Thyroid gland (tissue), 4 donors: ENCODE data around the gene IKZF5. TPM values are rescaled to one million over a fixed set of nuclear protein-coding genes. Genes with fewer than 3 reads are reported as not detected.

Experiments
- DNase-seq, 2 donors: peaks; one replicate each; pipeline ENCODE4 v3.0.0-alpha.2; 2019
- H3K27ac ChIP-seq, 3 donors: fragments of 200-600 bp; sonication (generic); 1 replicate in 2 of 3; 2 replicates in 1 of 3; pipeline ENCODE4 v1.5.1; 2016 to 2019; ENCODE audit warnings: mild to moderate bottlenecking in 1 of 3, moderate library complexity in 1 of 3
- H3K27me3 ChIP-seq: fragments of 200-600 bp; sonication (generic); one replicate; pipeline ENCODE4 v1.5.1; 2019
- H3K36me3 ChIP-seq, 2 donors: fragments of 200-600 bp; sonication (generic); one replicate each; pipeline ENCODE4 v1.5.1; 2016 to 2019
- H3K4me1 ChIP-seq, 2 donors: fragments of 200-600 bp; sonication (generic); one replicate each; pipeline ENCODE4 v1.5.1; 2017 to 2019
- H3K4me3 ChIP-seq, 3 donors: fragments of 200-600 bp; sonication (generic); replicated peaks in 1 of 3; 1 replicate in 2 of 3; 2 replicates in 1 of 3; pipeline ENCODE4 v1.5.1; 2016; ENCODE audit warnings: mild to moderate bottlenecking in 1 of 3
- H3K9me3 ChIP-seq: fragments of 200-600 bp; sonication (generic); one replicate; pipeline ENCODE4 v1.5.1; 2017
- POLR2A ChIP-seq, 2 donors: fragments of 450-650 bp; IDR thresholded peaks; one replicate each; pipeline ENCODE4 v1.6.1; 2017; ENCODE audit warnings: antibody characterized with exemption in 2 of 2, mild to moderate bottlenecking in 2 of 2, moderate library complexity in 1 of 2
- WGBS, 2 donors: methylation state at CpG; one replicate each; pipeline ENCODE4 v1.1.5; 2017; 5-methylcytosine and 5-hydroxymethylcytosine counted together
- intact Hi-C: fragments of 100-400 bp; cut with DNase I; formaldehyde crosslinking; loops from one replicate; pipeline ENCODE4 v1.15.1; 2023
- total RNA-seq, 4 donors: library from RNA; depleted of rRNA; stranded (reverse); fragments of >200 nt; gene quantifications; one replicate each; pipeline ENCODE4 v1.2.3, GENCODE V29; 2016
- TF ChIP-seq, protein P1 (sequence below), 6 experiments: fragments of 200-600 bp in 3 of 6; fragments of 450-650 bp in 3 of 6; sonication (generic) in 3 of 6; IDR thresholded peaks; one replicate each; pipeline ENCODE4 v1.5.1; 2016 to 2019; ENCODE audit warnings: antibody characterized with exemption in 6 of 6, mild to moderate bottlenecking in 2 of 6, inconsistent platforms in 1 of 6, moderate library complexity in 1 of 6

The IKZF5 gene
- total RNA-seq, 4 donors from 2014 or later: 11.5 to 24.5 (median 13.3) TPM

GRCh38 chr10:123035467-123036086 lies 27.0 kb upstream of the IKZF5 start:
- no peaks in the 10 kb centered on the region for H3K27me3 ChIP-seq
- intact Hi-C loops: no loop called here
- H3K9me3 ChIP-seq: no peaks in the 10 kb centered on the region
- DNase-seq: no peak
- no peak overlapping the region for H3K27ac ChIP-seq
- peaks cover 0 to 7% of the 10 kb centered on the region in 2 donors for H3K36me3 ChIP-seq
- WGBS, 2 donors: 93 to 94% methylated on average over 8 of the region's 8 CpGs
- H3K4me3 ChIP-seq: no peak overlapping the region
- TF ChIP-seq, protein P1, sequence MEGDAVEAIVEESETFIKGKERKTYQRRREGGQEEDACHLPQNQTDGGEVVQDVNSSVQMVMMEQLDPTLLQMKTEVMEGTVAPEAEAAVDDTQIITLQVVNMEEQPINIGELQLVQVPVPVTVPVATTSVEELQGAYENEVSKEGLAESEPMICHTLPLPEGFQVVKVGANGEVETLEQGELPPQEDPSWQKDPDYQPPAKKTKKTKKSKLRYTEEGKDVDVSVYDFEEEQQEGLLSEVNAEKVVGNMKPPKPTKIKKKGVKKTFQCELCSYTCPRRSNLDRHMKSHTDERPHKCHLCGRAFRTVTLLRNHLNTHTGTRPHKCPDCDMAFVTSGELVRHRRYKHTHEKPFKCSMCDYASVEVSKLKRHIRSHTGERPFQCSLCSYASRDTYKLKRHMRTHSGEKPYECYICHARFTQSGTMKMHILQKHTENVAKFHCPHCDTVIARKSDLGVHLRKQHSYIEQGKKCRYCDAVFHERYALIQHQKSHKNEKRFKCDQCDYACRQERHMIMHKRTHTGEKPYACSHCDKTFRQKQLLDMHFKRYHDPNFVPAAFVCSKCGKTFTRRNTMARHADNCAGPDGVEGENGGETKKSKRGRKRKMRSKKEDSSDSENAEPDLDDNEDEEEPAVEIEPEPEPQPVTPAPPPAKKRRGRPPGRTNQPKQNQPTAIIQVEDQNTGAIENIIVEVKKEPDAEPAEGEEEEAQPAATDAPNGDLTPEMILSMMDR (IDR thresholded peaks at IDR 0.05): no peak
- no peak for TF ChIP-seq POLR2A (IDR thresholded peaks at IDR 0.05)
- H3K4me1 ChIP-seq: no peaks in the 10 kb centered on the region

GRCh38 chr10:123034332-123034731 lies 25.7 kb upstream of the IKZF5 start:
- H3K27me3 ChIP-seq: no peaks in the 10 kb centered on the region
- peaks cover 0 to 7% of the 10 kb centered on the region in 2 donors for H3K36me3 ChIP-seq
- H3K4me3 ChIP-seq: no peak overlapping the region
- DNase-seq: no peak
- TF ChIP-seq POLR2A (IDR thresholded peaks at IDR 0.05): no peak
- no peak overlapping the region for H3K27ac ChIP-seq
- no peaks in the 10 kb centered on the region for H3K4me1 ChIP-seq
- H3K9me3 ChIP-seq: no peaks in the 10 kb centered on the region
- intact Hi-C loops: no loop called here

GRCh38 chr10:123031124-123031523 lies 22.5 kb upstream of the IKZF5 start:
- intact Hi-C loops: no loop called here
- no peaks in the 10 kb centered on the region for H3K4me1 ChIP-seq
- H3K27me3 ChIP-seq: no peaks in the 10 kb centered on the region
- no peak for DNase-seq
- no peaks in the 10 kb centered on the region for H3K36me3 ChIP-seq
- no peaks in the 10 kb centered on the region for H3K9me3 ChIP-seq
- no peak overlapping the region for H3K27ac ChIP-seq
- 76 to 87% methylated on average over 1 of the region's 1 CpG for WGBS, 2 donors
- H3K4me3 ChIP-seq: no peak overlapping the region
- TF ChIP-seq, protein P1 (IDR thresholded peaks at IDR 0.05): no peak
- TF ChIP-seq POLR2A (IDR thresholded peaks at IDR 0.05): no peak

GRCh38 chr10:123027861-123028260 lies 19.3 kb upstream of the IKZF5 start:
- Histone ChIP-seq H3K36me3 (no peaks in the 10 kb centered on the region), H3K27me3 (no peaks in the 10 kb centered on the region), H3K4me3 (no peak overlapping the region), H3K4me1 (no peaks in the 10 kb centered on the region), H3K27ac (no peak overlapping the region), H3K9me3 (no peaks in the 10 kb centered on the region)
- TF ChIP-seq, protein P1 (IDR thresholded peaks at IDR 0.05): no peak
- TF ChIP-seq POLR2A (IDR thresholded peaks at IDR 0.05): no peak
- DNase-seq: no peak
- intact Hi-C loops: no loop called here

DNA sequence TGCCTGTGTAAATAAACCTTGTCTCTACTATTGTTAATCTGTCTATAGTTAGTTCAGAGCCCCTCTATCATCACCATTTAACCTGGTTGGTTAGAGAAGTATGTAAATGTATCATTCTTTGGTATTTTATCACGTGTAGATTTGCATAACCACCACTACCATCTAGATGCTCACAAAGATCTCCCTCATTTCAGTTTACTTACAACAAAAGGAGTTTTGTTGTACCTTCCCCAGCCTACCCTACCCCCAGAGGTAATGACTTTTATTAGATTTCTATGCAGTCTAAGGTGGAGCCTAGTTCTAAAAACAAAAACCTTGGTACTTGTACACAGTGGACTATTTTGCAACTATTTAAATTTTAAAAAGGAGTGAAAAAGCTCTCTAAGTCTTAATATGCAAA lies 17.7 kb upstream of the IKZF5 start:
- H3K9me3 ChIP-seq: no peaks in the 10 kb centered on the region
- H3K36me3 ChIP-seq: no peaks in the 10 kb centered on the region
- no peak overlapping the region for H3K27ac ChIP-seq
- intact Hi-C loops: no loop called here
- TF ChIP-seq POLR2A (IDR thresholded peaks at IDR 0.05): no peak
- TF ChIP-seq, protein P1 (IDR thresholded peaks at IDR 0.05): no peak
- H3K4me3 ChIP-seq: no peak overlapping the region
- 49 to 55% methylated on average over 1 of the region's 1 CpG for WGBS, 2 donors
- no peak for DNase-seq
- no peaks in the 10 kb centered on the region for H3K27me3 ChIP-seq
- H3K4me1 ChIP-seq: peaks cover 0 to 6% of the 10 kb centered on the region in 2 donors
